ENCODE measurements around the gene FOXK2.
"Not testable (repeated sequence)": the region's sequence is repeated elsewhere in the genome, so short reads cannot be mapped to it uniquely, and the experiment has no call there.

GRCh38 chr17:82585935-82586575, 66.5 kb downstream of the FOXK2 start:
- TF ChIP-seq CTCF (IDR thresholded peaks at IDR 0.05 in 4 of 5, conservative IDR thresholded peaks at IDR 0.05 in 1 of 5); POLR2A (IDR thresholded peaks at IDR 0.05): not testable (repeated sequence)

All from gastrocnemius medialis (tissue), 4 donors.